GM10266 (cell line): Measurements from ENCODE around the gene CCDC73.

Experiments used
- DNase-seq: peaks from one replicate; pipeline ENCODE4 v3.0.0; 2012; ENCODE audit errors: extremely low spot score
- TF ChIP-seq, protein P1 (sequence below): IDR thresholded peaks from 2 replicates; pipeline ENCODE4 v1.5.1; 2012; ENCODE audit warnings: mild to moderate bottlenecking, low read depth; ENCODE audit not compliant: control insufficient read depth, insufficient read depth; ENCODE audit errors: missing control alignments

The CCDC73 gene

DNA sequence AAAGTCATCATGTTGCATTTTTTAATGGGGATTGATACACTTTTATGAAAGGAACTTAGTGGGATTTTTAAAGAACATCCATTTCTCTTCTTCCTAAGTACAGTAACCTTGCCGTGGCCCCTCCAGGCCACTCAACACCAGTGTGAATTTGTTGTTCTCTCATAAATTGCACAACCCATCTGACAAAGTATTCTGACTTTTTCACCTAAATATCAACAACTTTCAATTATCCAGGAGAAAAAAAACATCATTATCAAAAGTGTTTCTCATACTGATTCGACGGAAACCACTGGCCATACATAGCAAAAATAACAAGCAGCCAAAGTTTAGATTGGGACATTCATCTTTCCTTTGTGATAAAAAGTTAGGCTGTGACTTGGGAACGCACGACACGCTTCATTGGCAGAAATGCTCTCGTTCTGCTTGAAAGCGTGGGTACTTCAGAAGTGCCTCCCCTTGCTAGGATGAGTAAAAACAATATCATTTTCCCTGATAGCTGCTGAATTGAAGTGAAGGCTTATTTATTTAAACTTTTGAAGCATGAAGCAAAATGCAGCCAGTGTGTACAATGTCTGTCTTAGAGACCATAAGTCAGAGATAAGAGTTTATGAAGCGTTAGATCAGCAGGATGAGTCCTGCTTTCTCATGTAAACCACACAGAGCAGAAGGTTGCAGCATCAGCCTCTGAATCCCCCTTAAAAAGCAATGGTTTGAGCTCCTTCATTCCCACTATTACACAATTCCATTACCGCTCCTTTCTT, 231.4 kb downstream of the CCDC73 start:
- no peak for DNase-seq
- TF ChIP-seq, protein P1, sequence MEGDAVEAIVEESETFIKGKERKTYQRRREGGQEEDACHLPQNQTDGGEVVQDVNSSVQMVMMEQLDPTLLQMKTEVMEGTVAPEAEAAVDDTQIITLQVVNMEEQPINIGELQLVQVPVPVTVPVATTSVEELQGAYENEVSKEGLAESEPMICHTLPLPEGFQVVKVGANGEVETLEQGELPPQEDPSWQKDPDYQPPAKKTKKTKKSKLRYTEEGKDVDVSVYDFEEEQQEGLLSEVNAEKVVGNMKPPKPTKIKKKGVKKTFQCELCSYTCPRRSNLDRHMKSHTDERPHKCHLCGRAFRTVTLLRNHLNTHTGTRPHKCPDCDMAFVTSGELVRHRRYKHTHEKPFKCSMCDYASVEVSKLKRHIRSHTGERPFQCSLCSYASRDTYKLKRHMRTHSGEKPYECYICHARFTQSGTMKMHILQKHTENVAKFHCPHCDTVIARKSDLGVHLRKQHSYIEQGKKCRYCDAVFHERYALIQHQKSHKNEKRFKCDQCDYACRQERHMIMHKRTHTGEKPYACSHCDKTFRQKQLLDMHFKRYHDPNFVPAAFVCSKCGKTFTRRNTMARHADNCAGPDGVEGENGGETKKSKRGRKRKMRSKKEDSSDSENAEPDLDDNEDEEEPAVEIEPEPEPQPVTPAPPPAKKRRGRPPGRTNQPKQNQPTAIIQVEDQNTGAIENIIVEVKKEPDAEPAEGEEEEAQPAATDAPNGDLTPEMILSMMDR: no peak

DNA sequence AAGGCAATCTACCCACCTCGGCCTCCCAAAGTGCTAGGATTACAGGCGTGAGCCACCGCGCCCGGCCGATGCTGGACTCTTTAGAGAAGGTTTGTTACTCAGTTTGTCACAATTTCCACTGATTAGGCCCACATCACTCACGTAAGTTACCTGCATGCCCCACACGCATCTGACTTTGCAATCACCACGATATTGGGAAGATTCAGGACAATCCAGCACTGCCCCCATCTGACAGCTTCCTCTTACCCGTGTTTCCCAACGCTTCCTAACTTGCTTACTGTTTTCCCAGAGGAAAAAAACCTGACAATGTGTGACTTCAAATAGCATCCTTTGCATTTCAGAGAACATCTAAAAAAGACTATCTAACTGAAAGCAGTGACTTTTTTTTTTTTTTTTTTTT, 232.6 kb downstream of the CCDC73 start:
- TF ChIP-seq, protein P1: peak; percentile 9
- DNase-seq: no peak

DNA sequence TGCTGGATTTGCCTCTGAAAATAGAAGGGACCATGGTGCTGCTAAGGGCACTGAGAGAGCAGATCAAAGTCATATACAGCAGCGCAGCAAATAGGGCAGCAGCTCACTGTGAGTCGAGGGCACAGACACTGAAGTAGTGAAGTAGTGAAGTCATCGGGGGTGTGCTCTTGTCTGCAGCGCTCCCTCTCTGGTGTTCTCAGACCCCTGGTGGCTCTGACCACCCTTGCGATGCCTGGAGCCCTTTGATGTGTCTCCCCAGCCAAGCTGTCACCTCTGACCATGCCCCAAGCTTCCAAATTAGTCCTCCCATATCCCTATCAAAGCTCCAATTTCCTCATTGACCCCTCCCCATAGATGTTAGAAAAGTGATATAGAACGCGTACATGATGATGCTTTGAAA, 238.6 kb downstream of the CCDC73 start:
- no peak for DNase-seq
- TF ChIP-seq, protein P1: no peak

DNA sequence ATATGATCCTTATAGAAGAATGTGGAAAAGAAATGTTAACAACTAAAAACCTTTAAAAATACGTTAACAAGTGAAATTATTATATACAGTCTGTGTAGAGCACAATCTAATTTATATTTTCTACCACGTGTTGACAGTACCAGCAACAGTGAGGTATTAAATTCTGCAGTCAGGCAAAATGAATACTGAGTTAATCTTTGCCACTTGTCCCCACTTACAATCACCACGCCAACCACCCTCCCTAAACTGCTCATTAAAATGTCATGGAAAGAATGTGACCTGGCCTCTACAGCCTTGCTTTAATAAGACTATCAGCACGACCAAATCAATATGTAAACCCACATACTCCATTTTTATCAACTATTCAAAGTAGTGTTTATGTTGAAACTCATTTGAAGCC, 239.4 kb downstream of the CCDC73 start:
- TF ChIP-seq, protein P1: no peak
- no peak for DNase-seq
